Ovary (tissue), 3 donors: ENCODE data around the gene C12orf50.

ENCODE experiments used
- EP300 ChIP-seq: sonication (generic); formaldehyde crosslinking; IDR thresholded peaks from one replicate; pipeline ENCODE4 v1.6.1; 2017; ENCODE audit warnings: antibody characterized with exemption
- TF ChIP-seq, protein P1 (sequence below), 3 donors: fragments of 450-650 bp in 2 of 3; fragments of 200-600 bp in 1 of 3; IDR thresholded peaks; one replicate each; pipeline versions ENCODE4 v1.5.1 to v1.8.0; 2016 to 2022; ENCODE audit warnings: antibody characterized with exemption in 3 of 3, mild to moderate bottlenecking in 1 of 3
- donor health status: DM: no; HTN: no; CAD: no.

DNA sequence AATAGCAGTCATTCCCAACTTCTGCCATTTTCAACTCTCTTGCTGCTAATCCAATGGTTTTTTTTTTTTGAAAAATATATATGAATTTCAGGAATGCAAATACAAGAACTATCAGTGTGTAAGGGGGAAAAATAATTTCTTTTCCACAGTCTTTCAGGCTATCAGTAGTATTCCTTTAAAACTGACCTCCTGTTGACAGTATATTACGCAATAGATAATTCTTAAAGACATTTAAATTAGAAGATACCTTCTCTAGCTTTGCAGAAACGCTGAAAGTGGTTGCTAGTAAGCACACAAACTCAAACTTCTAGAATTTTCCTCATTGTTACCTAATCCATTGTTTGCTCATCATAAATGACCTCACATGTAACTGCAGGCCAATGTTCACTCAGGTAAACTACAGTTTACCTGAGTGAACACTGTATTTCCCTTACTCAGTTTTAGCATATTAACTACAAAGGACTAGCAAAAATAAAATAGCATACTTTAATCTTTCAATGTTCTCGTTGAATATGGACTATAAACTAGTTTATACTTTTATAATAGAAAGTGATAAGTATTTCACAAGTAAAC lies at the start of gene C12orf50:
- no peak for TF ChIP-seq EP300
- TF ChIP-seq, protein P1, sequence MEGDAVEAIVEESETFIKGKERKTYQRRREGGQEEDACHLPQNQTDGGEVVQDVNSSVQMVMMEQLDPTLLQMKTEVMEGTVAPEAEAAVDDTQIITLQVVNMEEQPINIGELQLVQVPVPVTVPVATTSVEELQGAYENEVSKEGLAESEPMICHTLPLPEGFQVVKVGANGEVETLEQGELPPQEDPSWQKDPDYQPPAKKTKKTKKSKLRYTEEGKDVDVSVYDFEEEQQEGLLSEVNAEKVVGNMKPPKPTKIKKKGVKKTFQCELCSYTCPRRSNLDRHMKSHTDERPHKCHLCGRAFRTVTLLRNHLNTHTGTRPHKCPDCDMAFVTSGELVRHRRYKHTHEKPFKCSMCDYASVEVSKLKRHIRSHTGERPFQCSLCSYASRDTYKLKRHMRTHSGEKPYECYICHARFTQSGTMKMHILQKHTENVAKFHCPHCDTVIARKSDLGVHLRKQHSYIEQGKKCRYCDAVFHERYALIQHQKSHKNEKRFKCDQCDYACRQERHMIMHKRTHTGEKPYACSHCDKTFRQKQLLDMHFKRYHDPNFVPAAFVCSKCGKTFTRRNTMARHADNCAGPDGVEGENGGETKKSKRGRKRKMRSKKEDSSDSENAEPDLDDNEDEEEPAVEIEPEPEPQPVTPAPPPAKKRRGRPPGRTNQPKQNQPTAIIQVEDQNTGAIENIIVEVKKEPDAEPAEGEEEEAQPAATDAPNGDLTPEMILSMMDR (IDR thresholded peaks at IDR 0.05) = no peak
